IMR-90 (cell line): ENCODE results near the gene SSX2IP. TPM values are rescaled to one million over a fixed set of nuclear protein-coding genes. Genes with fewer than 3 reads are reported as not detected.

Experiments
- ATAC-seq: fragments of 200-7000 bp; cut with Tn5 transposase; 2 replicates; pipeline ENCODE4 v1.9.1; 2020; ENCODE audit warnings: low read depth, mild to moderate bottlenecking, moderate library complexity
- BruUV-seq: library from RNA; stranded (reverse); fragments of 400-500 nt; replicated peaks from 2 replicates; lab custom pipeline; 2021; lab: Mats Ljungman, UMichigan
- CTCF ChIA-PET: fragments of 300-600 bp; formaldehyde crosslinking; extraction: SDS; loops from one replicate; lab custom pipeline; 2021; ENCODE audit warnings: antibody characterized with exemption; lab: Yijun Ruan, JAX
- POLR2A ChIA-PET: fragments of 300-600 bp; sonication (Branson Sonifier 250); formaldehyde crosslinking; loops from one replicate; lab custom pipeline; 2022; ENCODE audit warnings: antibody characterized with exemption; ENCODE audit not compliant: unreplicated experiment; lab: Charles Lee
- DNase-seq: peaks from one replicate; pipeline ENCODE4 v3.0.0; 2013
- H2AFZ ChIP-seq: replicated peaks from 2 replicates; pipeline ENCODE3; 2013; ENCODE audit warnings: low read length, mild to moderate bottlenecking; ENCODE audit not compliant: poor library complexity
- H2AK5ac ChIP-seq: 2 replicates; pipeline ENCODE4 v1.6.1; 2013; ENCODE audit warnings: low read depth, low read length, inconsistent platforms
- H2AK9ac ChIP-seq: replicated peaks from 2 replicates; pipeline ENCODE3; 2013; ENCODE audit warnings: mild to moderate bottlenecking, low read depth, low read length, moderate library complexity; ENCODE audit not compliant: poor library complexity
- H2BK120ac ChIP-seq: 2 replicates; pipeline ENCODE4 v1.6.1; 2013; ENCODE audit warnings: low read depth, low read length, inconsistent platforms
- H2BK15ac ChIP-seq: 3 replicates; pipeline ENCODE4 v1.6.1; 2013; ENCODE audit warnings: low read depth, low read length, inconsistent platforms
- H2BK20ac ChIP-seq: 2 replicates; pipeline ENCODE4 v1.6.1; 2013; ENCODE audit warnings: low read depth, mild to moderate bottlenecking, inconsistent platforms, low read length, moderate library complexity
- H2BK5ac ChIP-seq: 2 replicates; pipeline ENCODE4 v1.6.1; 2013; ENCODE audit warnings: mild to moderate bottlenecking, low read depth, low read length, inconsistent platforms; ENCODE audit not compliant: poor library complexity, severe bottlenecking
- H3K14ac ChIP-seq: replicated peaks from 2 replicates; pipeline ENCODE4 v1.6.1; 2013; ENCODE audit warnings: low read depth, low read length, inconsistent platforms
- H3K18ac ChIP-seq: 2 replicates; pipeline ENCODE4 v1.6.1; 2013; ENCODE audit warnings: low read depth, low read length, control low read depth
- H3K23ac ChIP-seq: 2 replicates; pipeline ENCODE4 v1.6.1; 2013; ENCODE audit warnings: low read depth, low read length, inconsistent platforms
- H3K27ac ChIP-seq: 2 replicates; pipeline ENCODE4 v1.5.1; 2013; ENCODE audit warnings: mild to moderate bottlenecking, control low read depth, low read length; ENCODE audit not compliant: insufficient read depth
- H3K27me3 ChIP-seq: 2 replicates; pipeline ENCODE4 v1.6.1; 2013; ENCODE audit warnings: low read length; ENCODE audit not compliant: control insufficient read depth, insufficient read depth
- H3K36me3 ChIP-seq: 2 replicates; pipeline ENCODE4 v1.6.1; 2013; ENCODE audit warnings: low read length, mixed read lengths; ENCODE audit not compliant: control insufficient read depth, insufficient read depth
- H3K4ac ChIP-seq: 2 replicates; pipeline ENCODE4 v1.6.1; 2013; ENCODE audit warnings: low read depth, low read length, inconsistent platforms
- H3K4me1 ChIP-seq: 2 replicates; pipeline ENCODE4 v1.6.1; 2013; ENCODE audit warnings: low read length, mixed read lengths; ENCODE audit not compliant: control insufficient read depth, insufficient read depth
- H3K4me2 ChIP-seq: 2 replicates; pipeline ENCODE4 v1.6.1; 2013; ENCODE audit warnings: low read depth, mild to moderate bottlenecking, control low read depth, low read length, moderate library complexity
- H3K4me3 ChIP-seq: 2 replicates; pipeline ENCODE4 v1.5.1; 2013; ENCODE audit warnings: low read depth, mild to moderate bottlenecking, control low read depth, low read length, moderate library complexity; ENCODE audit not compliant: insufficient read depth
- H3K56ac ChIP-seq: 2 replicates; pipeline ENCODE4 v1.6.1; 2013; ENCODE audit warnings: low read length, inconsistent platforms; ENCODE audit not compliant: insufficient read depth; ENCODE audit errors: extremely low read depth
- H3K79me1 ChIP-seq, 2 experiments: 2 replicates each; pipeline ENCODE4 v1.6.1; 2013; ENCODE audit warnings: low read length in 2 of 2, inconsistent platforms in 1 of 2, low read depth in 1 of 2
- H3K9ac ChIP-seq: 2 replicates; pipeline ENCODE4 v1.6.1; 2013; ENCODE audit warnings: low read depth, low read length, control low read depth
- H3K9me1 ChIP-seq: 2 replicates; pipeline ENCODE4 v1.6.1; 2013; ENCODE audit warnings: low read length, inconsistent platforms; ENCODE audit not compliant: insufficient read depth
- H3K9me3 ChIP-seq: 2 replicates; pipeline ENCODE4 v1.6.1; 2013; ENCODE audit warnings: low read length; ENCODE audit not compliant: control insufficient read depth, insufficient read depth
- H4K20me1 ChIP-seq: 2 replicates; pipeline ENCODE4 v1.6.1; 2013; ENCODE audit warnings: low read length, inconsistent platforms; ENCODE audit not compliant: insufficient read depth
- H4K5ac ChIP-seq: 2 replicates; pipeline ENCODE4 v1.6.1; 2013; ENCODE audit warnings: mild to moderate bottlenecking, low read depth, low read length, control low read depth
- H4K8ac ChIP-seq, 2 experiments: 2 replicates each; pipeline ENCODE4 v1.6.1; 2013; ENCODE audit warnings: low read depth in 2 of 2, low read length in 2 of 2, control low read depth in 1 of 2, inconsistent platforms in 1 of 2
- H4K91ac ChIP-seq: 2 replicates; pipeline ENCODE4 v1.6.1; 2013; ENCODE audit warnings: low read depth, low read length, inconsistent platforms; ENCODE audit not compliant: insufficient read depth
- MAFK ChIP-seq: IDR thresholded peaks from 2 replicates; pipeline ENCODE4 v1.6.1; 2012; ENCODE audit warnings: low read depth, low read length, improper control_type of control experiment
- MAZ ChIP-seq: IDR thresholded peaks from 2 replicates; pipeline ENCODE4 v1.6.1; 2012; ENCODE audit warnings: low read depth, mild to moderate bottlenecking, low read length, improper control_type of control experiment, moderate library complexity, borderline replicate concordance
- RAD21 ChIP-seq: IDR thresholded peaks from 2 replicates; pipeline ENCODE4 v1.6.1; 2012; ENCODE audit warnings: low read length, improper control_type of control experiment
- RCOR1 ChIP-seq: IDR thresholded peaks from 2 replicates; pipeline ENCODE4 v1.6.1; 2012; ENCODE audit warnings: mild to moderate bottlenecking, low read length, improper control_type of control experiment; ENCODE audit not compliant: insufficient replicate concordance
- RFX5 ChIP-seq: IDR thresholded peaks from 2 replicates; pipeline ENCODE4 v1.8.0; 2012; ENCODE audit warnings: low read depth, mild to moderate bottlenecking, low read length, moderate library complexity
- WGBS, 2 experiments: methylation state at CpG; one replicate each; pipeline versions ENCODE4 v1.1.5 to v1.1.7; 2013; ENCODE audit warnings: missing lambda C conversion rate in 2 of 2; ENCODE audit not compliant: insufficient read length in 1 of 2; ENCODE audit errors: extremely low coverage in 2 of 2; 5-methylcytosine and 5-hydroxymethylcytosine counted together
- dilution Hi-C: fragments of 300-500 bp; cut with HindIII; formaldehyde crosslinking; loops from one replicate; pipeline ENCODE4 v1.14.3; 2018; ENCODE audit warnings: low sequenced_read_pairs; ENCODE audit not compliant: unreplicated experiment
- in situ Hi-C: fragments of 300-500 bp; cut with MboI; formaldehyde crosslinking; loops from 3 replicates; pipeline ENCODE4 v1.14.3; 2019; ENCODE audit warnings: low sequenced_read_pairs, inconsistent platforms, mixed read lengths
- intact Hi-C: fragments of 100-400 bp; cut with micrococcal nuclease; formaldehyde crosslinking; loops from 2 replicates; pipeline ENCODE4 v1.10.0; 2022
- polyA plus RNA-seq, 3 experiments: library from polyadenylated mRNA; depleted of rRNA; stranded (reverse); fragments of >200 nt; gene quantifications; 2 replicates each; pipeline ENCODE4 v1.2.3, GENCODE V29; 2012; ENCODE audit warnings: low replicate concordance in 1 of 3
- total RNA-seq: library from RNA; depleted of rRNA; stranded (reverse); fragments of >200 nt; gene quantifications from 2 replicates; pipeline ENCODE4 v1.2.3, GENCODE V29; 2012
- TF ChIP-seq, protein P1 (sequence below): fragments of 150-350 bp; IDR thresholded peaks from 2 replicates; pipeline ENCODE4 v1.6.1; 2017; ENCODE audit warnings: mild to moderate bottlenecking, antibody characterized with exemption, low read length, low read depth
- TF ChIP-seq, protein P2 (sequence below): conservative IDR thresholded peaks from 2 replicates; pipeline ENCODE4 v1.5.1; 2012; ENCODE audit warnings: mild to moderate bottlenecking, low read depth, low read length, improper control_type of control experiment

SSX2IP gene
- total and polyA plus RNA-seq, 2 of the 4 experiments (the other 2 are of a cell fraction) = 7.7 to 13.4 TPM

DNA sequence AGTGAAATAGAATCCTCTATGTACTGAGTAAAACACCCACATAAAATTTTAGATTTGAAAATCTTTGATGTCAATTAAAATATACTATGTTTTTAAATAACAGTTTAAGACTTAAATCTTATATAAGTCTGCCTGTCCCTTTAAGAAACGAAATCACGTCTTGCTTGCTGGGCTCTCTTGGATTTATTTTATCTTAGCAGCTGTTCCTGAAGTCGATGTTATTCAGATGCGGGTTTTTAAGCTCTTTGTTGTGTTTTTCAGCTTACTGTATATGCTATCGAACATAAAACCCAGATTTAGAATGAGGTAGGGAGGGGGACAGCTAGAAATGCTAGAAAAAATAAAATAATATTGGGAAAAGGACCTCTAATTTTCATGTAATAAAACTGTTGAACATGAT is 11.1 kb upstream of the SSX2IP start:
- H4K5ac ChIP-seq = 0 out of 2 replicates have a peak overlapping the region, but pooled peaks have one; percentile 25
- in situ Hi-C loops (no loop called here), dilution Hi-C loops (no loop called here), intact Hi-C loops (no loop called here)
- no peaks in the 10 kb centered on the region for H3K27me3 ChIP-seq
- ChIA-PET CTCF (interaction anchor here (1.2 kb wide), 1 partner anchor 10 kb away, joined by 5 read pairs; no protein-coding TSS in a partner anchor), POLR2A (no interaction called here)
- no peak overlapping the region for H3K56ac ChIP-seq
- no CpG with 5 or more reads among the region's 5 CpGs for whole genome bisulfite sequencing, 2 experiments
- H3K27ac ChIP-seq = peak overlapping the region; percentile 52; the same call in 1 of the 2 replicates
- H3K4me3 ChIP-seq = peak overlapping the region; percentile 25; the same call in 1 of the 2 replicates
- BruUV-seq = no TSS peak
- no peak overlapping the region for H2AFZ ChIP-seq
- no peaks in the 10 kb centered on the region for H3K9me3 ChIP-seq
- no peaks in the 10 kb centered on the region for H4K20me1 ChIP-seq
- H2BK5ac ChIP-seq = peak overlapping the region; percentile 25
- H2BK20ac ChIP-seq = no peak overlapping the region
- H3K4ac ChIP-seq = no peak overlapping the region
- no peak overlapping the region for H4K91ac ChIP-seq
- no peak overlapping the region for H3K23ac ChIP-seq
- H3K4me2 ChIP-seq = peak overlapping the region; percentile 82
- H3K36me3 ChIP-seq = no peaks in the 10 kb centered on the region
- ATAC-seq (no peak), DNase-seq (peak; percentile 34)
- H3K4me1 ChIP-seq = peaks cover 13% of the 10 kb centered on the region
- peak overlapping the region in 1 of 2 experiments; percentile 22; a peak in 1 of 4 replicates for H4K8ac ChIP-seq
- H3K18ac ChIP-seq = peak overlapping the region; percentile 63
- H2AK5ac ChIP-seq = no peak overlapping the region
- peaks cover 11% of the 10 kb centered on the region for H3K9me1 ChIP-seq
- TF ChIP-seq RCOR1 (no peak), MAZ (no peak), RFX5 (no peak), MAFK (no peak), RAD21 (no peak)
- TF ChIP-seq, protein P1, sequence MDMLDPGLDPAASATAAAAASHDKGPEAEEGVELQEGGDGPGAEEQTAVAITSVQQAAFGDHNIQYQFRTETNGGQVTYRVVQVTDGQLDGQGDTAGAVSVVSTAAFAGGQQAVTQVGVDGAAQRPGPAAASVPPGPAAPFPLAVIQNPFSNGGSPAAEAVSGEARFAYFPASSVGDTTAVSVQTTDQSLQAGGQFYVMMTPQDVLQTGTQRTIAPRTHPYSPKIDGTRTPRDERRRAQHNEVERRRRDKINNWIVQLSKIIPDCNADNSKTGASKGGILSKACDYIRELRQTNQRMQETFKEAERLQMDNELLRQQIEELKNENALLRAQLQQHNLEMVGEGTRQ = no peak
- TF ChIP-seq, protein P2, sequence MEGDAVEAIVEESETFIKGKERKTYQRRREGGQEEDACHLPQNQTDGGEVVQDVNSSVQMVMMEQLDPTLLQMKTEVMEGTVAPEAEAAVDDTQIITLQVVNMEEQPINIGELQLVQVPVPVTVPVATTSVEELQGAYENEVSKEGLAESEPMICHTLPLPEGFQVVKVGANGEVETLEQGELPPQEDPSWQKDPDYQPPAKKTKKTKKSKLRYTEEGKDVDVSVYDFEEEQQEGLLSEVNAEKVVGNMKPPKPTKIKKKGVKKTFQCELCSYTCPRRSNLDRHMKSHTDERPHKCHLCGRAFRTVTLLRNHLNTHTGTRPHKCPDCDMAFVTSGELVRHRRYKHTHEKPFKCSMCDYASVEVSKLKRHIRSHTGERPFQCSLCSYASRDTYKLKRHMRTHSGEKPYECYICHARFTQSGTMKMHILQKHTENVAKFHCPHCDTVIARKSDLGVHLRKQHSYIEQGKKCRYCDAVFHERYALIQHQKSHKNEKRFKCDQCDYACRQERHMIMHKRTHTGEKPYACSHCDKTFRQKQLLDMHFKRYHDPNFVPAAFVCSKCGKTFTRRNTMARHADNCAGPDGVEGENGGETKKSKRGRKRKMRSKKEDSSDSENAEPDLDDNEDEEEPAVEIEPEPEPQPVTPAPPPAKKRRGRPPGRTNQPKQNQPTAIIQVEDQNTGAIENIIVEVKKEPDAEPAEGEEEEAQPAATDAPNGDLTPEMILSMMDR = no peak
- H3K9ac ChIP-seq = peak overlapping the region; percentile 58; the same call in 1 of the 2 replicates
- H3K14ac ChIP-seq = no peak overlapping the region; the same call in 1 of the 2 replicates
- no peak overlapping the region for H2AK9ac ChIP-seq
- no peaks in the 10 kb centered on the region for H3K79me1 ChIP-seq
- H2BK15ac ChIP-seq = no peak overlapping the region
- H2BK120ac ChIP-seq = no peak overlapping the region
